ENCODE data around the gene KCNJ9. TPM values are rescaled to one million over a fixed set of nuclear protein-coding genes. Genes with fewer than 3 reads are reported as not detected.

KCNJ9 gene
- total and polyA plus RNA-seq, 2 donors (not counting 3 experiments of a cell fraction or from before 2014, with no cell fraction given): not detected

- intact Hi-C loops (cut with micrococcal nuclease): no loop called here
- H3K27me3 ChIP-seq (ENCODE audit: control insufficient read depth in 2 of 2, insufficient read depth in 2 of 2, low read length in 2 of 2): peaks cover 19 to 33% of the 10 kb centered on the region in 2 experiments
- H3K4me3 ChIP-seq (replicated peaks in 1 of 3; ENCODE audit: insufficient read depth in 1 of 3, low read depth in 1 of 3, low read length in 3 of 3): no peak overlapping the region
- ChIA-PET POLR2A (no interaction called here), CTCF (interaction anchor here (0.7 to 1.3 kb wide), 3 partner anchors 11 to 17 kb away, joined by 3 to 9 read pairs (median 4); no protein-coding TSS in a partner anchor)
- no peak overlapping the region for H3K9ac ChIP-seq (replicated peaks; ENCODE audit: extremely low read depth, insufficient read depth, low read length)
- no peaks in the 10 kb centered on the region for H4K20me1 ChIP-seq (replicated peaks; ENCODE audit: control insufficient read depth, extremely low read depth, insufficient read depth, low read length)
- H3K4me1 ChIP-seq (ENCODE audit: control insufficient read depth, extremely low read depth, insufficient read depth, low read length): peaks cover 6% of the 10 kb centered on the region
- H3K36me3 ChIP-seq (ENCODE audit: control insufficient read depth in 2 of 2, extremely low read depth in 1 of 2, insufficient read depth in 2 of 2, low read length in 2 of 2): no peaks in the 10 kb centered on the region
- dilution Hi-C loops (cut with MboI; ENCODE audit: extremely low pct_ligation_motif_present, low sequenced_read_pairs): no loop called here
- TF ChIP-seq, protein P1, sequence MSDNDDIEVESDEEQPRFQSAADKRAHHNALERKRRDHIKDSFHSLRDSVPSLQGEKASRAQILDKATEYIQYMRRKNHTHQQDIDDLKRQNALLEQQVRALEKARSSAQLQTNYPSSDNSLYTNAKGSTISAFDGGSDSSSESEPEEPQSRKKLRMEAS (IDR thresholded peaks at IDR 0.05; ENCODE audit: insufficient read depth, insufficient read length): no peak
- no peak for TF ChIP-seq GATA2 (IDR thresholded peaks at IDR 0.05; ENCODE audit: insufficient read depth, insufficient read length, low read depth, low read length)
- no peak for TF ChIP-seq EZH2 (IDR thresholded peaks at IDR 0.05; ENCODE audit: borderline replicate concordance, low read depth, low read length, severe bottlenecking)
- TF ChIP-seq, protein P2, sequence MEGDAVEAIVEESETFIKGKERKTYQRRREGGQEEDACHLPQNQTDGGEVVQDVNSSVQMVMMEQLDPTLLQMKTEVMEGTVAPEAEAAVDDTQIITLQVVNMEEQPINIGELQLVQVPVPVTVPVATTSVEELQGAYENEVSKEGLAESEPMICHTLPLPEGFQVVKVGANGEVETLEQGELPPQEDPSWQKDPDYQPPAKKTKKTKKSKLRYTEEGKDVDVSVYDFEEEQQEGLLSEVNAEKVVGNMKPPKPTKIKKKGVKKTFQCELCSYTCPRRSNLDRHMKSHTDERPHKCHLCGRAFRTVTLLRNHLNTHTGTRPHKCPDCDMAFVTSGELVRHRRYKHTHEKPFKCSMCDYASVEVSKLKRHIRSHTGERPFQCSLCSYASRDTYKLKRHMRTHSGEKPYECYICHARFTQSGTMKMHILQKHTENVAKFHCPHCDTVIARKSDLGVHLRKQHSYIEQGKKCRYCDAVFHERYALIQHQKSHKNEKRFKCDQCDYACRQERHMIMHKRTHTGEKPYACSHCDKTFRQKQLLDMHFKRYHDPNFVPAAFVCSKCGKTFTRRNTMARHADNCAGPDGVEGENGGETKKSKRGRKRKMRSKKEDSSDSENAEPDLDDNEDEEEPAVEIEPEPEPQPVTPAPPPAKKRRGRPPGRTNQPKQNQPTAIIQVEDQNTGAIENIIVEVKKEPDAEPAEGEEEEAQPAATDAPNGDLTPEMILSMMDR (IDR thresholded peaks at IDR 0.05; ENCODE audit: extremely low read depth in 1 of 2, insufficient read depth in 1 of 2, low read depth in 1 of 2, low read length in 2 of 2): no peak
- DNase-seq (ENCODE audit: low read depth, low spot score) (no peak), FAIRE-seq (no peak)
- no peaks in the 10 kb centered on the region for H3K9me1 ChIP-seq (replicated peaks; ENCODE audit: control insufficient read depth, extremely low read depth, insufficient read depth, low read length)
- H2AFZ ChIP-seq (ENCODE audit: low read depth, low read length): no peak overlapping the region
- BruUV-seq (replicated peaks): no TSS peak
- H3K4me2 ChIP-seq (ENCODE audit: insufficient read depth, low read length): no peak overlapping the region
- no peaks in the 10 kb centered on the region for H3K9me3 ChIP-seq (replicated peaks; ENCODE audit: control insufficient read depth, insufficient read depth, low read length)
- no peaks in the 10 kb centered on the region for H3K79me2 ChIP-seq (ENCODE audit: control insufficient read depth, insufficient read depth, low read length)
- H3K27ac ChIP-seq (ENCODE audit: insufficient read depth, low read depth, low read length): no peak overlapping the region
Measured at GRCh38 chr1:160074865-160075264, 6.5 kb upstream of the KCNJ9 start.

DNA sequence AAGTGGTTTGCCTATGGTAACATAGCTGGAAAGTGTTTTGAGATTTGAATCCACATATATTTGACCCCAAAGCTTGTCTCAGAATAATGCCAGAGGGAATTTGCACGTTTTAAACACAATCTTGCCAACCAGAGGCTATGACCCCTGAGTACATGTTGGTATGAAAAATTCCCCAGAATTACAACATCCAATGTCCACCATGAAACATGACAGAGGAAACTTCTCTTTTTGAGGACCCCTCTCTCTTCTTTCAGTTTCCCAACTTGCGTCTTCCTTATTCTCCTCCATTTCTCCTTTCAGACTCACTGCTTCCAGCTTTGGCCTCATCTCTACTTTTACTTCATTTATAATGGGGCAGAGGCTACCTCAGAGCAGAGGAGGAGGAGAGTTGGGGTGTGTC lies 5.5 kb upstream of the KCNJ9 start:
- Histone ChIP-seq H3K27ac (ENCODE audit: insufficient read depth, low read depth, low read length) (no peak overlapping the region), H3K9ac (replicated peaks; ENCODE audit: extremely low read depth, insufficient read depth, low read length) (no peak overlapping the region), H3K9me1 (replicated peaks; ENCODE audit: control insufficient read depth, extremely low read depth, insufficient read depth, low read length) (no peaks in the 10 kb centered on the region), H3K79me2 (ENCODE audit: control insufficient read depth, insufficient read depth, low read length) (no peaks in the 10 kb centered on the region), H3K4me1 (ENCODE audit: control insufficient read depth, extremely low read depth, insufficient read depth, low read length) (no peaks in the 10 kb centered on the region), H3K4me3 (replicated peaks in 1 of 3; ENCODE audit: insufficient read depth in 1 of 3, low read depth in 1 of 3, low read length in 3 of 3) (no peak overlapping the region), H2AFZ (ENCODE audit: low read depth, low read length) (no peak overlapping the region), H4K20me1 (replicated peaks; ENCODE audit: control insufficient read depth, extremely low read depth, insufficient read depth, low read length) (no peaks in the 10 kb centered on the region), H3K36me3 (ENCODE audit: control insufficient read depth in 2 of 2, extremely low read depth in 1 of 2, insufficient read depth in 2 of 2, low read length in 2 of 2) (no peaks in the 10 kb centered on the region), H3K27me3 (ENCODE audit: control insufficient read depth in 2 of 2, insufficient read depth in 2 of 2, low read length in 2 of 2) (peaks cover 27 to 39% of the 10 kb centered on the region in 2 experiments), H3K9me3 (replicated peaks; ENCODE audit: control insufficient read depth, insufficient read depth, low read length) (no peaks in the 10 kb centered on the region), H3K4me2 (ENCODE audit: insufficient read depth, low read length) (no peak overlapping the region)
- TF ChIP-seq EZH2 (IDR thresholded peaks at IDR 0.05; ENCODE audit: borderline replicate concordance, low read depth, low read length, severe bottlenecking) (no peak), FOS (IDR thresholded peaks at IDR 0.05; ENCODE audit: borderline replicate concordance, insufficient read depth, low read length) (no peak), JUN (IDR thresholded peaks at IDR 0.05; ENCODE audit: borderline replicate concordance, insufficient read depth, insufficient read length, low read depth) (no peak)
- BruUV-seq (replicated peaks): no TSS peak
- intact Hi-C loops (cut with micrococcal nuclease): no loop called here
- ChIA-PET POLR2A (no interaction called here), CTCF (interaction anchor here (0.8 to 2.0 kb wide), 3 partner anchors 10 to 18 kb away, joined by 3 to 8 read pairs (median 4); no protein-coding TSS in a partner anchor)
- FAIRE-seq (no peak), DNase-seq (ENCODE audit: low read depth, low spot score) (no peak)
- dilution Hi-C loops (cut with MboI; ENCODE audit: extremely low pct_ligation_motif_present, low sequenced_read_pairs): no loop called here
